AG04449 (cell line): ENCODE measurements around the gene NCOA7.

Experiments used
- CTCF ChIA-PET: fragments of 350-600 bp; formaldehyde crosslinking; extraction: SDS; loops from one replicate; lab custom pipeline; 2021; ENCODE audit warnings: antibody characterized with exemption; lab: Yijun Ruan, JAX
- POLR2A ChIA-PET: fragments of 400-600, 350-600 bp; formaldehyde crosslinking; extraction: SDS; loops from one replicate; lab custom pipeline; 2020; ENCODE audit warnings: antibody characterized with exemption, inconsistent platforms; lab: Yijun Ruan, JAX
- DNase-seq: peaks from one replicate; pipeline ENCODE4 v3.0.0-alpha.2; 2010; ENCODE audit warnings: low read depth, low spot score
- H3K4me3 ChIP-seq: 2 replicates; pipeline ENCODE4 v1.5.1; 2011; ENCODE audit warnings: low read depth, mild to moderate bottlenecking, control low read depth, low read length
- CTCF ChIP-seq: IDR thresholded peaks from one replicate; pipeline ENCODE4 v1.5.1; 2011; ENCODE audit warnings: mild to moderate bottlenecking, moderate library complexity, low read length, control low read depth, inconsistent platforms; ENCODE audit not compliant: insufficient read depth; ENCODE audit errors: missing control alignments

The NCOA7 gene

GRCh38 chr6:125887372-125887771 lies 96.6 kb downstream of the NCOA7 start:
- DNase-seq: no peak
- no peak for TF ChIP-seq CTCF
- ChIA-PET POLR2A (no interaction called here), CTCF (interaction anchor here (0.9 to 1.3 kb wide), 2 partner anchors 15 to 69 kb away, joined by 4 to 5 read pairs; partner anchors contain the start of gene HINT3)
- H3K4me3 ChIP-seq: no peak overlapping the region

GRCh38 chr6:125888989-125889656 lies 98.4 kb downstream of the NCOA7 start:
- ChIA-PET POLR2A (no interaction called here), CTCF (interaction anchor here (0.9 to 2.6 kb wide), 5 partner anchors 9 to 85 kb away, joined by 3 to 11 read pairs (median 4); no protein-coding TSS in a partner anchor)
- DNase-seq: no peak
- peak; percentile 11 for TF ChIP-seq CTCF
- no peak overlapping the region for H3K4me3 ChIP-seq

- CTCF ChIA-PET: interaction anchor here (1.4 to 2.1 kb wide), 3 partner anchors 10 to 42 kb away, joined by 4 to 8 read pairs (median 4); no protein-coding TSS in a partner anchor
- no peak for DNase-seq
- POLR2A ChIA-PET: no interaction called here
- TF ChIP-seq CTCF: no peak
- H3K4me3 ChIP-seq: no peak overlapping the region
Observed at GRCh38 chr6:125899726-125900182, 109.0 kb downstream of the NCOA7 start.

- DNase-seq: no peak
- no peak for TF ChIP-seq CTCF
- POLR2A ChIA-PET: interaction anchor here (0.8 kb wide), 1 partner anchor 41 kb away, joined by 3 read pairs; no protein-coding TSS in a partner anchor
- CTCF ChIA-PET: interaction anchor here (0.8 to 2.6 kb wide), 4 partner anchors 12 to 113 kb away, joined by 3 to 19 read pairs (median 3); no protein-coding TSS in a partner anchor
- H3K4me3 ChIP-seq: no peak overlapping the region
Observed at GRCh38 chr6:125904871-125905270, 114.1 kb downstream of the NCOA7 start.

- no peak for DNase-seq
- no peak overlapping the region for H3K4me3 ChIP-seq
- ChIA-PET POLR2A (no interaction called here), CTCF (interaction anchor here (0.8 to 2.6 kb wide), 13 partner anchors 9 to 127 kb away, joined by 3 to 19 read pairs (median 4); partner anchors contain the start of gene HINT3)
- peak; percentile 59 for TF ChIP-seq CTCF
Observed at GRCh38 chr6:125906158-125906998, 115.6 kb downstream of the NCOA7 start.
